C4-2B (cell line): ENCODE results near the gene PPARD.
"Not testable (repeated sequence)": the region's sequence is repeated elsewhere in the genome, so short reads cannot be mapped to it uniquely, and the experiment has no call there.

ENCODE experiments used
- H3K27ac ChIP-seq: fragments of 450-650 bp; 2 replicates; pipeline ENCODE4 v1.5.1; 2017
- ZFX ChIP-seq: fragments of 450-650 bp; IDR thresholded peaks from 2 replicates; pipeline ENCODE4 v1.6.1; 2017
- TF ChIP-seq, protein P1 (sequence below): fragments of 450-650 bp; conservative IDR thresholded peaks from 2 replicates; pipeline ENCODE4 v1.5.1; 2017; ENCODE audit warnings: mild to moderate bottlenecking

Gene PPARD

DNA sequence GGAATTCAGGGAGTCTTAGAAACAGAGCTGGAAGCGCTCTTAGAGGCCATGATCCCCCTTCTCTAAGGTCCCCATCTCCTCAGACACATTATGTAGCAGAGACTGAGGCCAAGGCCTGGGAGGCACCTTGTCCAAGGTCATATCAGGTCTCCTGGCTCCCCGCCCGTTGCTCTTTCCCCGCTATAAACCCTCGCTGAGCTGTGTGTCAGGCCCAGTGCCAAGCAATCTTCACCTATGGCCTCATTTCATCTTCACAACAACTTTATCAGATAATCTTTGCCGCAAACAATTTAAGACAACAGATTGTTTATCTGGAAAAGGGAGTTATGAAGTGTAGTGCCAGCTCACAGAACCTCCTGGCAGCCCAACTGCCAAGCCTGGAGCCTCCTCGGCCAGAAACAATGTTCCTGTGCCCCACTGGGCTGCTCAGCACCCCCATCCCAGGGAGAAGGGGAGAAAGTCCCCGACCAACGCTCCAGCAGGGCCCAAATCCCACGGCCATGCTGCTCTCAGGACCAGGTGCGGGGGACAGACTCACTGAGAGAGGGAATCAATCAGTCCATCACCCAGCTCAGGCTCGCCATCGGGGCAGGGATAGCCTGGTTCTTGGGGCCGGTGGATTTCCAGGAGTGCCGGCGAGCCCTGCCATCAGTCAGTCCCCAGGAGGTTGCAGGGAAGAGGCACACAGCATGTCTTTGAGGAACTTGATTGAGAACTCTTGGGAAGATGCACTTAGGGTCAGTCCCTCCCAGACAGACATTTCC lies 92.9 kb downstream of the PPARD start:
- TF ChIP-seq ZFX, result no peak
- TF ChIP-seq, protein P1, sequence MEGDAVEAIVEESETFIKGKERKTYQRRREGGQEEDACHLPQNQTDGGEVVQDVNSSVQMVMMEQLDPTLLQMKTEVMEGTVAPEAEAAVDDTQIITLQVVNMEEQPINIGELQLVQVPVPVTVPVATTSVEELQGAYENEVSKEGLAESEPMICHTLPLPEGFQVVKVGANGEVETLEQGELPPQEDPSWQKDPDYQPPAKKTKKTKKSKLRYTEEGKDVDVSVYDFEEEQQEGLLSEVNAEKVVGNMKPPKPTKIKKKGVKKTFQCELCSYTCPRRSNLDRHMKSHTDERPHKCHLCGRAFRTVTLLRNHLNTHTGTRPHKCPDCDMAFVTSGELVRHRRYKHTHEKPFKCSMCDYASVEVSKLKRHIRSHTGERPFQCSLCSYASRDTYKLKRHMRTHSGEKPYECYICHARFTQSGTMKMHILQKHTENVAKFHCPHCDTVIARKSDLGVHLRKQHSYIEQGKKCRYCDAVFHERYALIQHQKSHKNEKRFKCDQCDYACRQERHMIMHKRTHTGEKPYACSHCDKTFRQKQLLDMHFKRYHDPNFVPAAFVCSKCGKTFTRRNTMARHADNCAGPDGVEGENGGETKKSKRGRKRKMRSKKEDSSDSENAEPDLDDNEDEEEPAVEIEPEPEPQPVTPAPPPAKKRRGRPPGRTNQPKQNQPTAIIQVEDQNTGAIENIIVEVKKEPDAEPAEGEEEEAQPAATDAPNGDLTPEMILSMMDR, result no peak
- peak overlapping the region; percentile 57 for H3K27ac ChIP-seq

- peak overlapping the region; percentile 57 for H3K27ac ChIP-seq
- no peak for TF ChIP-seq ZFX
- TF ChIP-seq, protein P1, result no peak
Measured at GRCh38 chr6:35436071-35436857, 93.9 kb downstream of the PPARD start.

DNA sequence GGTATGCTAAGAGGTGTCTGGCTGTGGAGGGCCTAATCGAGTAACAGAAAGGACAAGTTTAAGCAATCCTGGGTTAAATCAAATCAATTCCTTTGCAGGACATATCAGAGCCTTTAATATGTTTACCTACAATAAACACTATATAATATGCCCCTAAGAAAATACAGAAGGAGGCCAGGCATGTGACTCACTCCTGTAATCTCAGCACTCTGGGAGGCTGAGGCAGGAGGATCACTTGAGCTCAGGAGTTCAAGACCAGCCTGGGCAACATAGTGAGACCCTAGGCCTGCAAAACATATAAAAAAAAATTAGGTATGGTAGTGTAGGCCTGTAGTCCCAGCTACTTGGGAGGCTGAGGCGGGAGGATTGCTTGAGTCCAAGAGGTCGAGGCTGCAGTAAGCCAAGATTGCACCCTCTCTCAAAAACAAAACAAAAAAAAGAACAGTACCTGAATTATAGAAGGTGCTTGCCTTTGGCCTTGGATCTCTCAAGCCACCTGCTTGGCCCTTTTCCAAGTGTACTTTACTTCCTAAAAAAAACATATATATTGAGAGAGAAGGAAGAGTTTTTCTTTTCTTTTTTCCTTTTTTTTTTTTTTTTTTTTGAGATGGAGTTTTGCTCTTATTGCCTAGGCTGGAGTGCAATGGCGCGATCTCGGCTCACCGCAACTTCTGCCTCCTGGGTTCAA lies 96.2 kb downstream of the PPARD start:
- H3K27ac ChIP-seq, result not testable (repeated sequence)

DNA sequence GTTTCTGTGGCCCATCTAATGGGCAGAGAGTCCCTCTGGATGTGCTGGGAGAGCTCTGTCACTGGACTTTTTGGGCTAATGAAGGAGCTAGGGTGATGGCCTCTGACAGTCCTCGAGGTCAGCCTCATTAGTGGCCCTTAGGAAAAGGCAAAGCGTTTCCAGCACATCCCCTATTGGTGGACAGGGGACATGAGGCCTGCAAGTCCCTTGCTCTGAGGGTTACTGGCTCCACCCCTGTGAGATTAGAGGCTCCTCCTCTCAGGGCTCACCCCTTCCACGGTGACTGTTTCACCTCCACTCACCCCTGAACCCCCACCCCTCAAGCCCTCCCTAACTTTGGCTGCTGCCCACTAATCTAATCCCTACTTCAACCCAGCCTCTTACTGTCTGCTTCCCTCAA lies 97.0 kb downstream of the PPARD start:
- TF ChIP-seq, protein P1, result no peak
- no peak for TF ChIP-seq ZFX
- no peak overlapping the region for H3K27ac ChIP-seq

GRCh38 chr6:35441205-35441604 lies 98.8 kb downstream of the PPARD start:
- TF ChIP-seq, protein P1, result no peak
- TF ChIP-seq ZFX, result no peak
- H3K27ac ChIP-seq, result no peak overlapping the region

- TF ChIP-seq, protein P1, result no peak
- TF ChIP-seq ZFX, result no peak
- no peak overlapping the region for H3K27ac ChIP-seq
Measured at GRCh38 chr6:35441642-35442041, 99.3 kb downstream of the PPARD start.

DNA sequence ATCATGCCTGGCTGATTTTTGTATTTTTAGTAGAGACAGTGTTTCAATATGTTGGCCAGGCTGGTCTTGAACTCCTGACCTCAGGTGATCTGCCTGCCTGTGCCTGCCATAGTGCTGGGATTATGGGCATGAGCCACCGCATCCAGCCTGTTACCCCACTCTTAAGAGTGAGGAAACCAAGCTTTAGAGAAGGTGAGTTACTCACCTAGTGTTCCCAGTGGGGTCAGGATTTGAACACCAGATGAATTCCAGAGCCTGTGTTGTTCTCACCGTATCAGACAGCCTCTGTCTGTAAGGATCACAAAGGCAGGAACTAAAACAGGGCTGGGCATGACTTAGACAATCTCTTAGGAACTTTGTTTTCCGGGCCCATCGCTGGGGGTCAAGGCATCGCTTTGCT lies 100.3 kb downstream of the PPARD start:
- TF ChIP-seq, protein P1, result no peak
- no peak for TF ChIP-seq ZFX
- no peak overlapping the region for H3K27ac ChIP-seq
